PC-3 (cell line): Measurements from ENCODE around the gene SESN1. TPM values are rescaled to one million over a fixed set of nuclear protein-coding genes. Genes with fewer than 3 reads are reported as not detected.
"Not testable (repeated sequence)": the region's sequence is repeated elsewhere in the genome, so short reads cannot be mapped to it uniquely, and the experiment has no call there.

ENCODE experiments used
- ATAC-seq: fragments of 200-7000 bp; cut with Tn5 transposase; 2 replicates; pipeline ENCODE4 v1.9.1; 2020; ENCODE audit warnings: mild to moderate bottlenecking, moderate library complexity
- BruUV-seq: library from RNA; stranded (reverse); fragments of 400-500 nt; replicated peaks from 2 replicates; lab custom pipeline; 2021; lab: Mats Ljungman, UMichigan
- CTCF ChIA-PET: fragments of 300-600 bp; sonication (Branson Sonifier 250); formaldehyde crosslinking; loops from one replicate; lab custom pipeline; 2022; ENCODE audit warnings: antibody characterized with exemption; lab: Charles Lee
- POLR2A ChIA-PET: fragments of 300-600 bp; sonication (Branson Sonifier 250); formaldehyde crosslinking; loops from one replicate; lab custom pipeline; 2022; ENCODE audit warnings: antibody characterized with exemption; ENCODE audit not compliant: unreplicated experiment; lab: Charles Lee
- DNase-seq: peaks from one replicate; pipeline ENCODE4 v3.0.0-alpha.2; 2015
- H2AFZ ChIP-seq: fragments of 300-600 bp; sonication (generic); 2 replicates; pipeline ENCODE4 v1.6.0; 2016; ENCODE audit warnings: antibody characterized with exemption, low read length
- H3F3A ChIP-seq: fragments of 300-600 bp; sonication (generic); one replicate; pipeline ENCODE4 v1.6.0; 2017; ENCODE audit warnings: antibody characterized with exemption, low read length, control low read depth, mild to moderate bottlenecking; ENCODE audit not compliant: unreplicated experiment
- H3K27ac ChIP-seq: fragments of 300-600 bp; sonication (generic); 2 replicates; pipeline ENCODE4 v1.5.1; 2016; ENCODE audit warnings: mild to moderate bottlenecking, low read length
- H3K27me3 ChIP-seq: fragments of 300-600 bp; sonication (generic); 2 replicates; pipeline ENCODE4 v1.6.1; 2016; ENCODE audit warnings: low read length, mixed read lengths
- H3K36me3 ChIP-seq: fragments of 300-600 bp; sonication (generic); 2 replicates; pipeline ENCODE4 v1.6.1; 2016; ENCODE audit warnings: low read depth, mixed run types, low read length, mixed read lengths
- H3K4me1 ChIP-seq: fragments of 300-600 bp; sonication (generic); 2 replicates; pipeline ENCODE4 v1.5.1; 2016; ENCODE audit warnings: low read length; ENCODE audit not compliant: insufficient read depth
- H3K4me2 ChIP-seq: fragments of 300-600 bp; sonication (generic); 2 replicates; pipeline ENCODE4 v1.6.0; 2016; ENCODE audit warnings: low read length
- H3K4me3 ChIP-seq: fragments of 300-600 bp; sonication (generic); 2 replicates; pipeline ENCODE4 v1.5.1; 2016; ENCODE audit warnings: mild to moderate bottlenecking, low read length, mixed read lengths
- H3K79me2 ChIP-seq: fragments of 300-600 bp; sonication (generic); 2 replicates; pipeline ENCODE4 v1.6.1; 2017; ENCODE audit warnings: low read length, mixed read lengths
- H3K9ac ChIP-seq: fragments of 300-600 bp; sonication (generic); 2 replicates; pipeline ENCODE4 v1.6.0; 2016; ENCODE audit warnings: mild to moderate bottlenecking, low read length
- H3K9me2 ChIP-seq: fragments of 300-600 bp; sonication (generic); replicated peaks from 2 replicates; pipeline ENCODE4 v1.6.1; 2016; ENCODE audit warnings: mixed run types, low read length, mixed read lengths
- H3K9me3 ChIP-seq: fragments of 300-600 bp; sonication (generic); 2 replicates; pipeline ENCODE4 v1.6.1; 2016; ENCODE audit warnings: low read length, mixed read lengths
- H4K20me1 ChIP-seq: fragments of 300-600 bp; sonication (generic); 2 replicates; pipeline ENCODE4 v1.6.1; 2016; ENCODE audit warnings: low read length, mixed read lengths
- EZH2 ChIP-seq: fragments of 300-600 bp; sonication (generic); IDR thresholded peaks from one replicate; pipeline ENCODE4 v1.6.1; 2017; ENCODE audit warnings: antibody characterized with exemption, mild to moderate bottlenecking, low read length; ENCODE audit not compliant: unreplicated experiment
- EZH2phosphoT487 ChIP-seq: fragments of 300-600 bp; sonication (generic); IDR thresholded peaks from 2 replicates; pipeline ENCODE4 v1.6.1; 2018; ENCODE audit warnings: mild to moderate bottlenecking, antibody characterized with exemption, low read length, borderline replicate concordance
- intact Hi-C: fragments of 100-400 bp; cut with micrococcal nuclease; formaldehyde crosslinking; loops from 2 replicates; pipeline ENCODE4 v1.9.0; 2023
- total RNA-seq: library from RNA; depleted of rRNA; stranded (reverse); fragments of >200 nt; gene quantifications from 2 replicates; pipeline ENCODE4 v1.2.3, GENCODE V29; 2014
- TF ChIP-seq, protein P1 (sequence below): fragments of 300-600 bp; sonication (generic); conservative IDR thresholded peaks from 2 replicates; pipeline ENCODE4 v1.5.1; 2017; ENCODE audit warnings: antibody characterized with exemption, low read depth, mild to moderate bottlenecking, low read length

SESN1 gene
- total RNA-seq, 1 experiment from 2014 or later = 3.4 TPM

DNA sequence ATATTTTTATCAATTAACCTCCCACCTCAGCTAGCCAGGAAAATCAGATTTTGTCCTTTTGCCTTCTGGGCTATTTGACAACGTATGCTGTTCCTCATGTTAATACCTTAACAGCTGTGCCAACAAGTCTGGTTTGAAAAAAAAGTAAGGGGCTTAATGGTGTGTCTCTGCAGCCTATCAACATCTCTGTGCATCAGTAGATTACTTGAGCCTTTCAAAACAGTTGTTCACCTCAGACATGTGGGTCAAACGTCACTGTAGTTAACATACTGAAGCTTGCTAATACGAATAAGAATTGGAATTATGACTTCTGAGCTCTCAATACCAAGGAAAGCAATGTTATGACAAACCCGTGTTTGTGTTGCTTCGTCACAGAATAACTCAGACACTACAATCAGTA, 23.7 kb upstream of the SESN1 start:
- Histone ChIP-seq H3K27ac (no peak overlapping the region), H3K9me2 (no peaks in the 10 kb centered on the region), H3K9ac (no peak overlapping the region), H3K27me3 (no peaks in the 10 kb centered on the region), H3K4me2 (no peak overlapping the region), H3K4me1 (no peaks in the 10 kb centered on the region; the same call in 1 of the 2 replicates), H3K9me3 (no peaks in the 10 kb centered on the region), H4K20me1 (no peaks in the 10 kb centered on the region), H3F3A (no peaks in the 10 kb centered on the region), H3K36me3 (no peaks in the 10 kb centered on the region), H3K4me3 (no peak overlapping the region), H3K79me2 (peaks cover 14% of the 10 kb centered on the region), H2AFZ (no peak overlapping the region)
- BruUV-seq = no TSS peak
- intact Hi-C loops = no loop called here
- TF ChIP-seq, protein P1, sequence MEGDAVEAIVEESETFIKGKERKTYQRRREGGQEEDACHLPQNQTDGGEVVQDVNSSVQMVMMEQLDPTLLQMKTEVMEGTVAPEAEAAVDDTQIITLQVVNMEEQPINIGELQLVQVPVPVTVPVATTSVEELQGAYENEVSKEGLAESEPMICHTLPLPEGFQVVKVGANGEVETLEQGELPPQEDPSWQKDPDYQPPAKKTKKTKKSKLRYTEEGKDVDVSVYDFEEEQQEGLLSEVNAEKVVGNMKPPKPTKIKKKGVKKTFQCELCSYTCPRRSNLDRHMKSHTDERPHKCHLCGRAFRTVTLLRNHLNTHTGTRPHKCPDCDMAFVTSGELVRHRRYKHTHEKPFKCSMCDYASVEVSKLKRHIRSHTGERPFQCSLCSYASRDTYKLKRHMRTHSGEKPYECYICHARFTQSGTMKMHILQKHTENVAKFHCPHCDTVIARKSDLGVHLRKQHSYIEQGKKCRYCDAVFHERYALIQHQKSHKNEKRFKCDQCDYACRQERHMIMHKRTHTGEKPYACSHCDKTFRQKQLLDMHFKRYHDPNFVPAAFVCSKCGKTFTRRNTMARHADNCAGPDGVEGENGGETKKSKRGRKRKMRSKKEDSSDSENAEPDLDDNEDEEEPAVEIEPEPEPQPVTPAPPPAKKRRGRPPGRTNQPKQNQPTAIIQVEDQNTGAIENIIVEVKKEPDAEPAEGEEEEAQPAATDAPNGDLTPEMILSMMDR = no peak
- TF ChIP-seq EZH2phosphoT487 = no peak
- no peak for TF ChIP-seq EZH2
- CTCF ChIA-PET = interaction anchor here (0.7 kb wide), 1 partner anchor 51 kb away, joined by 3 read pairs; no protein-coding TSS in a partner anchor
- DNase-seq (no peak), ATAC-seq (no peak)
- POLR2A ChIA-PET = no interaction called here

GRCh38 chr6:109117346-109118035, 22.8 kb upstream of the SESN1 start:
- CTCF ChIA-PET = no interaction called here
- Histone ChIP-seq H3K9me3 (no peaks in the 10 kb centered on the region), H3K4me1 (no peaks in the 10 kb centered on the region; the same call in 1 of the 2 replicates), H3K27ac (no peak overlapping the region), H3F3A (no peaks in the 10 kb centered on the region), H3K9me2 (no peaks in the 10 kb centered on the region), H3K4me3 (no peak overlapping the region), H3K9ac (no peak overlapping the region), H3K36me3 (no peaks in the 10 kb centered on the region), H3K27me3 (no peaks in the 10 kb centered on the region), H4K20me1 (no peaks in the 10 kb centered on the region), H3K79me2 (peaks cover 11% of the 10 kb centered on the region), H3K4me2 (no peak overlapping the region), H2AFZ (no peak overlapping the region)
- intact Hi-C loops = no loop called here
- POLR2A ChIA-PET = no interaction called here
- ATAC-seq (no peak), DNase-seq (no peak)
- no TSS peak for BruUV-seq
- TF ChIP-seq, protein P1 = no peak
- no peak for TF ChIP-seq EZH2phosphoT487
- no peak for TF ChIP-seq EZH2

GRCh38 chr6:109112663-109113062, 18.0 kb upstream of the SESN1 start:
- BruUV-seq, H3K27ac ChIP-seq, H3K36me3 ChIP-seq, H4K20me1 ChIP-seq, POLR2A ChIA-PET, H3K9me2 ChIP-seq, H2AFZ ChIP-seq, H3K9ac ChIP-seq, intact Hi-C loops, ATAC-seq, H3K4me2 ChIP-seq, H3K4me1 ChIP-seq, H3K27me3 ChIP-seq, H3K79me2 ChIP-seq, H3K9me3 ChIP-seq, DNase-seq, H3F3A ChIP-seq, CTCF ChIA-PET, H3K4me3 ChIP-seq: not testable (repeated sequence)

- H3K9me3 ChIP-seq, CTCF ChIA-PET, H3K27me3 ChIP-seq, intact Hi-C loops, H4K20me1 ChIP-seq, H3K4me2 ChIP-seq, H3K4me1 ChIP-seq, H3K27ac ChIP-seq, H3F3A ChIP-seq, DNase-seq, H3K9me2 ChIP-seq, H3K9ac ChIP-seq, H2AFZ ChIP-seq, BruUV-seq, H3K79me2 ChIP-seq, ATAC-seq, H3K36me3 ChIP-seq, H3K4me3 ChIP-seq, POLR2A ChIA-PET: not testable (repeated sequence)
Observed at GRCh38 chr6:109109663-109110062, 15.0 kb upstream of the SESN1 start.
